GM12864 (cell line): ENCODE measurements around the gene LRRC4.

Experiments
- DNase-seq: peaks from one replicate; pipeline ENCODE4 v3.0.0-alpha.2; 2011; ENCODE audit warnings: low read depth
- H3K4me3 ChIP-seq: 2 replicates; pipeline ENCODE4 v1.5.1; 2011; ENCODE audit warnings: mild to moderate bottlenecking, low read depth, low read length, control low read depth
- TF ChIP-seq, protein P1 (sequence below): IDR thresholded peaks from 2 replicates; pipeline ENCODE4 v1.5.1; 2011; ENCODE audit warnings: low read depth, mild to moderate bottlenecking, moderate library complexity, low read length, control low read depth, inconsistent platforms; ENCODE audit errors: missing control alignments

Gene LRRC4

DNA sequence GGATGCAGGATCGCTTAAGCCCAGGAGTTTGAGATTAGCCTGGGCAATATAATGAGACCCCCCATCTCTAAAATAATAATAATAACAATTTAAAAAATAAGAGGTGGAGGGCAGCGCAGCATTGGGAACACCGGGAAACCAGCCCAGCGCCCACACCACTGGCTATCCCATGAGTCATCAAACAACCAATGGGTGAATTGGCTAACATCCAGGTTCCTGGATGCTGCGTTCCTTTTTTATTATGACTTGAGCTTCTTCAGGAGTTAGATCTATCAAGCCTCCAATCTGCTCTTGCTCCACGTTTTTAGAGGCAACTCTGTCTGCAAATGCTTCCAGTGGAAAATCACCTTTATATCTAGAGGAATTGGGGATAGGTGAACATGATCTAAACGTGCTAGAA, 10.0 kb upstream of the LRRC4 start:
- no peak for DNase-seq
- no peak overlapping the region for H3K4me3 ChIP-seq
- TF ChIP-seq, protein P1, sequence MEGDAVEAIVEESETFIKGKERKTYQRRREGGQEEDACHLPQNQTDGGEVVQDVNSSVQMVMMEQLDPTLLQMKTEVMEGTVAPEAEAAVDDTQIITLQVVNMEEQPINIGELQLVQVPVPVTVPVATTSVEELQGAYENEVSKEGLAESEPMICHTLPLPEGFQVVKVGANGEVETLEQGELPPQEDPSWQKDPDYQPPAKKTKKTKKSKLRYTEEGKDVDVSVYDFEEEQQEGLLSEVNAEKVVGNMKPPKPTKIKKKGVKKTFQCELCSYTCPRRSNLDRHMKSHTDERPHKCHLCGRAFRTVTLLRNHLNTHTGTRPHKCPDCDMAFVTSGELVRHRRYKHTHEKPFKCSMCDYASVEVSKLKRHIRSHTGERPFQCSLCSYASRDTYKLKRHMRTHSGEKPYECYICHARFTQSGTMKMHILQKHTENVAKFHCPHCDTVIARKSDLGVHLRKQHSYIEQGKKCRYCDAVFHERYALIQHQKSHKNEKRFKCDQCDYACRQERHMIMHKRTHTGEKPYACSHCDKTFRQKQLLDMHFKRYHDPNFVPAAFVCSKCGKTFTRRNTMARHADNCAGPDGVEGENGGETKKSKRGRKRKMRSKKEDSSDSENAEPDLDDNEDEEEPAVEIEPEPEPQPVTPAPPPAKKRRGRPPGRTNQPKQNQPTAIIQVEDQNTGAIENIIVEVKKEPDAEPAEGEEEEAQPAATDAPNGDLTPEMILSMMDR: no peak

DNA sequence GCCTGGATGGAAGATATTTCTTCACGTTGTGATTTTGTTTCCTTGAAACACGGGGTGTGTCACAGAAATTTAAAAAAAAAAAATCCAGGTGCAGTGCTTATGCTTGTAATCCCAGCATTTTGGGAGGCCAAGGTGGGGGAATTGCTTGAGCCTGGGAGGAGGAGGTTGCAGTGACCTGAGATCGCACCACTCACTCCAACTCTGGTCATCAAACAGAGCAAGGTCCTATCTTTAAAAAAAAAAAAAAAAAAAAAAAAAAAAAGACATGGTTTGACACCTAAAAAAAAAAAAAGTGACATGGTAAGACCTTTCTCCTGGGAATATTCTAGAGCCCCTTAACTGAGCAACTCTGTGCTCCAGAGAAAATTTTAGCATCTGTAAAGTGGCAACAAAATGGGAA, 9.0 kb upstream of the LRRC4 start:
- H3K4me3 ChIP-seq: no peak overlapping the region
- no peak for DNase-seq
- TF ChIP-seq, protein P1: no peak

DNA sequence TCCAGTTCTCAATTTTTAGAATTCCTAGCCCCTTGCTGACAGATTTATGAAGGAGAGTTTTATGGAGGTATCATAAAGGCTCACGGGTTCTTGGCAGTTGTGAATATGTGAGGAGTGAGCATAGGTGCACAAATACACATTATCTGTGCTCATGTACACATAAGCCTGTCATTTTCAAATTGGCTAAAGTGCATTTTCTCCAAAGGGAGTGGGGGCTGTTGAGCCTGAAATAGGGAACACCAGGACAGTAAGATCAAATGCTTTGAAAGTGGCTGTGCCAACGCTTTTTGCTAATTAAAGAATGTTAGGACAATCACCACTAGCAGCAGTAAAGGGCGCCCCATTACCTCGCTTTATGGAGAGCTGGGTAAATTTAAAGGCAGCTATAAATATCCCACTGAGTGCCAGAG, 8.3 kb upstream of the LRRC4 start:
- no peak for DNase-seq
- H3K4me3 ChIP-seq: no peak overlapping the region
- TF ChIP-seq, protein P1: no peak

DNA sequence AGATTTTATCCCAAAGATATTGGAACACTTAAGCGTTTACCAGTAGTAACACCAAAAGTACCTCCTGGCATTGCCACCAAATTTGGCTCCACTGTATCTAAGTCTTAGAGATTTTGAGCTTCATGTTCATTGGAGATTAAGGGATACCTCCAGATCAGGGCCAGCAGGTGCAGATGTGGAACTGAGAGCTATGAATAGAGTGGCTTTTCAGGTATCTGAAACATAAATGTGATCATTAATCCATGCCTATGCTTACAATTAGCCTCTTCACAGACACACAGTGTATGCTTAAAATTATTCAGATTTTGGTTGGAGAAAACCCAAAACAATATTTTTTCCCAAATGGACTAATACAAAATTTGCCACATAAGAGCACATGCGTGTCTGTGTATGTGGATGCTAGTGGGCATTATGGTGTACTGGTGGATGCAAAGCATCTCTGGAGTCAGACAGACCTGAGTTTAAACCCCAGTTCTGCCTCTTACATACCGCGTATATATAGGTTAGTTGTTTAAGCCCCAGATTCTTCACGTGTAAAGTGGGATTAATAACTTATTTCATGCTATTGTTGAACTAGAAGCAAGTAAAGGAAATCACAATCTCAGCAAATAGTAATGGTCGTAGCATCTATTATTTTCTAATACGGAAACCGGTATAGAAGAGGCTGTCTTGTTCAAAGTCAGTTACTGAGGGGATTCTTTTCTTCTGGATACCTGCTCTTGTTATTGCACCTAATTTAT, 6.8 kb upstream of the LRRC4 start:
- TF ChIP-seq, protein P1: no peak
- no peak for DNase-seq
- H3K4me3 ChIP-seq: no peak overlapping the region

DNA sequence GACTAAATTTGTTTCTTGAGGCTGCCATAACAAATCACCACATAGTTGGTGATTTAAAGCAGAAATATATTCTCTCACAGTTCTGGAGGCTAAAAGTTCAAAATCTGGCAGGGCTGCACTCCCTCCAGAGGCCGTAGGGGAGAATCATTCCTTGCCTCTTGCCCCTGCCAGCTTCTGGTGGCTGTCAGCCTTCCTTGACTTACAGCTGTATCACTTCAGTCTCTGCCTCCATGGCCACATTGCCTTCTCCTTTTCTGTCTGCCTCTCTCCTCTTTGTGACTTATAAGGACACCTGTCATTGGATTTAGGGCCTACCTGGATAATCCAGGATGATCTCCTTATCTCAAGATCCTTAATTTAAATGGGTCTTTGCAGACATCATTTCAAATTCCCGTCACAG, 5.8 kb upstream of the LRRC4 start:
- TF ChIP-seq, protein P1: peak; percentile 39
- H3K4me3 ChIP-seq: no peak overlapping the region
- no peak for DNase-seq

DNA sequence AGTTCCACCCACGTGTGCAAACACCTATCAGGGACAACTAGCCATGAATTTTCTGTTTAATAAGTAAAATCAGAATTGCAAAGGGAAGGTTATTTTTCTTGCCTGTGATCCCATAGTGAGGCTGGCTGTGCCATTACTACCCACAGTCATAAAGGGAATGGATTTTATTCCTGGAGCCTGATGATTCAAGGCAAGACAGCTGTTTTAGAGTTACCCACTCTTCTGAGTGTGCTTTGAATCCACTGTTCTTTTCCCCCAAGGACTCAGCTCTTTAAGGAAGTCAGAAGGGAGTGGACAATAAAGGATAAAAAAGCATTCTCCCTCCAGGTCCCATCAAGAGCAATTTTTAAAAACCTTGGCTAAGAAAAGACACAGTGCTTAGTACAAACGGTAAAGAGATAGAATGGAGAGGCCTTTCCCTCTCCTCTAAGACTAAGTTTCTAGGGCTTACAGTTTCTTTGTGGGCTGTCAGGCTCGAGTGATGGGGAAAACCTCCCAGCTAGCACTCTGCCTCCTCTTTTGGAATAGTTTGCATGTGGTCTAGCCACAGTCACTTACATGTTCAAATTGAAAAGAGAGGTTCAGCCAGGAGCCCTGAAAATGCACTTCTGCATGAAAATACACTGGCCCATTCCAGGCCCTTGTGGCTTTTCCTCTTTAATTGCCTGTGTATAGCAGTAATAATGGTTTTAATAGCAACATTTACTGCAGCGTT, 5.1 kb upstream of the LRRC4 start:
- no peak overlapping the region for H3K4me3 ChIP-seq
- TF ChIP-seq, protein P1: no peak
- DNase-seq: no peak
